Adrenal gland (tissue), 12 donors: ENCODE results near the gene PTH2. TPM values are rescaled to one million over a fixed set of nuclear protein-coding genes. Genes with fewer than 3 reads are reported as not detected.
A peak's percentile ranks its signal among the peaks of the same experiment; 100 is the strongest.

Experiments used
- DNase-seq, 7 donors: peaks; one replicate each; pipeline ENCODE4 v3.0.0-alpha.2; 2019 to 2020
- H3K27ac ChIP-seq, 5 donors: fragments of 200-600 bp; sonication (generic) in 4 of 5; 1 replicate in 3 of 5; 2 replicates in 2 of 5; pipeline versions ENCODE4 v1.5.1 to v1.8.0; 2016 to 2020; ENCODE audit warnings: mild to moderate bottlenecking in 1 of 5
- H3K27me3 ChIP-seq: fragments of 200-600 bp; 2 replicates; pipeline ENCODE4 v1.8.0; 2021
- H3K36me3 ChIP-seq, 2 donors: fragments of 200-600 bp; replicated peaks in 1 of 2; 1 replicate in 1 of 2; 2 replicates in 1 of 2; pipeline versions ENCODE4 v1.5.1 to v1.8.0; 2018 to 2022
- H3K4me1 ChIP-seq, 2 donors: fragments of 200-600 bp; replicated peaks in 1 of 2; 1 replicate in 1 of 2; 2 replicates in 1 of 2; pipeline versions ENCODE4 v1.5.1 to v1.8.0; 2018 to 2021
- H3K4me3 ChIP-seq, 4 donors: fragments of 200-600 bp; sonication (generic) in 3 of 4; one replicate each; pipeline ENCODE4 v1.5.1; 2016 to 2018
- H3K9me3 ChIP-seq, 3 donors: fragments of 200-600 bp; sonication (generic) in 1 of 3; replicated peaks in 1 of 3; 1 replicate in 2 of 3; 2 replicates in 1 of 3; pipeline versions ENCODE4 v1.5.1 to v1.8.0; 2016 to 2021
- CTCF ChIP-seq, 6 experiments: fragments of 450-650 bp in 4 of 6; fragments of 200-600 bp in 2 of 6; sonication (generic) in 1 of 6; IDR thresholded peaks; 1 replicate in 5 of 6; 2 replicates in 1 of 6; pipeline versions ENCODE4 v1.5.1 to v1.8.0; 2016 to 2021; ENCODE audit warnings: antibody characterized with exemption in 6 of 6, mild to moderate bottlenecking in 2 of 6, moderate library complexity in 1 of 6
- POLR2A ChIP-seq, 2 donors: fragments of 450-650 bp; IDR thresholded peaks; one replicate each; pipeline ENCODE4 v1.6.1; 2017; ENCODE audit warnings: antibody characterized with exemption in 2 of 2, mild to moderate bottlenecking in 2 of 2, moderate library complexity in 1 of 2
- WGBS, 4 donors: extraction: QIAGEN DNeasy Blood & Tissue Kit in 2 of 4; methylation state at CpG; one replicate each; pipeline versions ENCODE4 v1.1.5 to v1.1.7; 2013 to 2017; 5-methylcytosine and 5-hydroxymethylcytosine counted together
- intact Hi-C, 2 donors: fragments of 100-400 bp; cut with DNase I; formaldehyde crosslinking; loops; one replicate each; pipeline versions ENCODE4 v1.14.1 to v1.15.0; 2022 to 2023
- polyA plus RNA-seq, 3 donors: library from polyadenylated mRNA; stranded (reverse); fragments of 200-250 nt in 2 of 3; fragments of 350-450 nt in 1 of 3; fragmentation: Illumina TruSeq in 1 of 3; extraction: RNeasy Lipid Tissue Mini Kit (QIAGEN cat#74804) in 1 of 3; gene quantifications; one replicate each; pipeline ENCODE4 v1.2.3, GENCODE V29; 2013 to 2014
- total RNA-seq, 9 donors: library from RNA; depleted of rRNA in 4 of 9; stranded (reverse); fragments of >200 nt in 4 of 9; fragments of 120-200 nt in 1 of 9; fragmentation: NEBNext Ultra II Directional in 1 of 9; extraction: Animal tissue kit (Norgen Biotek cat#: 25700) in 1 of 9; gene quantifications; one replicate each; pipeline versions ENCODE4 v1.1.0 to v1.2.4, GENCODE V29; 2013 to 2023
- donor health status: healthy with polysubstance abuse.
- donor health status: Bipolar disorder and iron deficiency.
- donor health status: DM: yes; HTN: yes; CAD: no.
- donor health status: DM: no; HTN: no; CAD: no.
- donor health status: DM: no; HTN: no; CAD: no.
- donor health status: DM: yes; HTN: yes; CAD: no.

The PTH2 gene
- total and polyA plus RNA-seq, 12 donors, result not detected

- intact Hi-C loops, result no loop called here
- H3K36me3 ChIP-seq, result peaks cover 0 to 5% of the 10 kb centered on the region in 2 donors
- no peaks in the 10 kb centered on the region for H3K9me3 ChIP-seq
- no peaks in the 10 kb centered on the region for H3K27me3 ChIP-seq
- peaks cover 3 to 13% of the 10 kb centered on the region in 2 donors for H3K4me1 ChIP-seq
- no peak for TF ChIP-seq CTCF (IDR thresholded peaks at IDR 0.05)
- TF ChIP-seq POLR2A (IDR thresholded peaks at IDR 0.05), result no peak
- peak overlapping the region in 2 of 5 donors; percentile 72 to 77 for H3K27ac ChIP-seq
- 73 to 82% (median 78%) methylated on average over 5 of the region's 5 CpGs for WGBS, 4 donors
- DNase-seq, result no peak
- no peak overlapping the region for H3K4me3 ChIP-seq
Measured at GRCh38 chr19:49456326-49456725, 33.1 kb upstream of the PTH2 start.

- no peaks in the 10 kb centered on the region for H3K27me3 ChIP-seq
- H3K4me1 ChIP-seq, result peaks cover 3 to 15% of the 10 kb centered on the region in 2 donors
- 74 to 77% (median 76%) methylated on average over 5 of the region's 5 CpGs for WGBS, 4 donors
- no peak for DNase-seq
- H3K4me3 ChIP-seq, result no peak overlapping the region
- no peak for TF ChIP-seq POLR2A (IDR thresholded peaks at IDR 0.05)
- no peak for TF ChIP-seq CTCF (IDR thresholded peaks at IDR 0.05)
- intact Hi-C loops, result no loop called here
- H3K9me3 ChIP-seq, result no peaks in the 10 kb centered on the region
- H3K36me3 ChIP-seq, result peaks cover 0 to 5% of the 10 kb centered on the region in 2 donors
- peak overlapping the region in 1 of 5 donors; percentile 72 for H3K27ac ChIP-seq
Measured at GRCh38 chr19:49455773-49456172, 32.5 kb upstream of the PTH2 start.

GRCh38 chr19:49453757-49454240 lies 30.6 kb upstream of the PTH2 start:
- WGBS, 4 donors, result 36 to 45% (median 38%) methylated on average over 10 of the region's 10 CpGs
- intact Hi-C loops, result no loop called here
- TF ChIP-seq CTCF (IDR thresholded peaks at IDR 0.05) (no peak), POLR2A (IDR thresholded peaks at IDR 0.05) (no peak)
- peak overlapping the region in 3 of 4 donors; percentile 52 to 80 (median 66) for H3K4me3 ChIP-seq
- H3K4me1 ChIP-seq, result peaks cover 3 to 22% of the 10 kb centered on the region in 2 donors
- no peaks in the 10 kb centered on the region for H3K9me3 ChIP-seq
- no peaks in the 10 kb centered on the region for H3K27me3 ChIP-seq
- H3K27ac ChIP-seq, result peak overlapping the region; percentile 82 to 97 (median 91)
- H3K36me3 ChIP-seq, result peaks cover 0 to 5% of the 10 kb centered on the region in 2 donors
- no peak for DNase-seq

GRCh38 chr19:49453013-49453756 lies 29.9 kb upstream of the PTH2 start, which contains the start of gene ALDH16A1:
Gene ALDH16A1 (plus strand): TSS chr19:49453225. CDS start chr19:49453332, 107 bp downstream.
- peaks cover 3 to 22% of the 10 kb centered on the region in 2 donors for H3K4me1 ChIP-seq
- DNase-seq, result peak; percentile 98 to 99 (median 98)
- H3K36me3 ChIP-seq, result peaks cover 0 to 5% of the 10 kb centered on the region in 2 donors
- TF ChIP-seq POLR2A (IDR thresholded peaks at IDR 0.05) (peak; percentile 52 to 88), CTCF (IDR thresholded peaks at IDR 0.05) (peak in 1 of 6 experiments; percentile 5)
- H3K4me3 ChIP-seq, result peak within 1 kb of the TSS in 3 of 4 donors; percentile 52 to 80 (median 66)
- intact Hi-C loops, result no loop called here
- no peaks in the 10 kb centered on the region for H3K27me3 ChIP-seq
- no peaks in the 10 kb centered on the region for H3K9me3 ChIP-seq
- 0 to 1% (median 0%) methylated on average over 28 to 66 of the region's 66 CpGs for WGBS, 4 donors
- peak within 1 kb of the TSS; percentile 82 to 97 (median 91) for H3K27ac ChIP-seq
